ENCODE measurements around the gene SCCPDH.

The SCCPDH gene

DNA sequence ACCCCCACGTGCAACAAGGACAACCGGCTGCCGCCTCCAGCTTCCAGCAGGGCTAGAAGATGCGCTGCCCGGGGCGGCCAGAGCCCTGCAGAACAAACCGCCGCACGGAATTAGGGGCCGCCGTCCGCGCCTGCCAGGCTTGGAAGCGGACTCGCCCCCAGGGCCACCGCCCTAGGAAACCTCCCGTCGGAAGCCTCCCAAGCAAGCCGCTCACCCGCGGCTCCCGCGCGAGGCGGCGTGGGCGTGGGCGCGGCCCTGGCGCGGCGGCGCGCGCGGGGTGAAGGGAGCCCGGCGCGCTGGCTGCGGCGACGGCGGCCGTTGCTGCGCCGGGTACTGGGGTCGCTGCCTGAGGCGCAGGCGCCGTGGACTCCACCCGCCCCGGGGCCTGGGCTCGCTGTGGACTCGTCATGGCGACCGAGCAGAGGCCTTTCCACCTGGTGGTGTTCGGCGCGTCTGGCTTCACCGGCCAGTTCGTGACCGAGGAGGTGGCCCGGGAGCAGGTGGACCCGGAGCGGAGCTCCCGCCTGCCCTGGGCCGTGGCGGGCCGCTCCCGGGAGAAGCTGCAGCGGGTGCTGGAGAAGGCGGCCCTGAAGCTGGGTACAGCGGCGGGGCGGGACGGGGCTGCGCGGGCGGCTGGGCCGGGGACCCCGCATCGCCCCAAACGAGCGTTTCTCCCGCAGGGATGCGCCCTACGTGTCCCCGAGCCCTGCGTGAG is at the start of gene SCCPDH:
SCCPDH (plus strand) TSS at position 394 of the 715 bp plus-strand sequence; CDS start at position 408, 14 bp downstream.
- Mint-ChIP-seq H3K27ac (peak within 1 kb of the TSS; percentile 84), H3K36me3 (ENCODE audit: low read depth) (peaks cover 28% of the 10 kb centered on the region), H3K9me3 (peaks cover 6% of the 10 kb centered on the region), H3K4me3 (peak within 1 kb of the TSS; percentile 85), H3K4me1 (peaks cover 13% of the 10 kb centered on the region), H3K27me3 (no peaks in the 10 kb centered on the region)
- ATAC-seq (peak; percentile 99), DNase-seq (peak; percentile 81)

- H3K36me3 Mint-ChIP-seq (ENCODE audit: low read depth): no peaks in the 10 kb centered on the region
- ATAC-seq: no peak
- H3K27ac Mint-ChIP-seq: no peak overlapping the region
- no peaks in the 10 kb centered on the region for H3K27me3 Mint-ChIP-seq
- DNase-seq: no peak
- H3K9me3 Mint-ChIP-seq: peaks cover 6% of the 10 kb centered on the region
- H3K4me1 Mint-ChIP-seq: no peaks in the 10 kb centered on the region
- H3K4me3 Mint-ChIP-seq: no peak overlapping the region
Measured at GRCh38 chr1:246677842-246678241, 46.4 kb upstream of the SCCPDH start.

- H3K27me3 Mint-ChIP-seq: no peaks in the 10 kb centered on the region
- no peaks in the 10 kb centered on the region for H3K36me3 Mint-ChIP-seq (ENCODE audit: low read depth)
- H3K27ac Mint-ChIP-seq: no peak overlapping the region
- no peak overlapping the region for H3K4me3 Mint-ChIP-seq
- DNase-seq (no peak), ATAC-seq (no peak)
- peaks cover 6% of the 10 kb centered on the region for H3K9me3 Mint-ChIP-seq
- no peaks in the 10 kb centered on the region for H3K4me1 Mint-ChIP-seq
Measured at GRCh38 chr1:246678816-246679793, 45.1 kb upstream of the SCCPDH start.

DNA sequence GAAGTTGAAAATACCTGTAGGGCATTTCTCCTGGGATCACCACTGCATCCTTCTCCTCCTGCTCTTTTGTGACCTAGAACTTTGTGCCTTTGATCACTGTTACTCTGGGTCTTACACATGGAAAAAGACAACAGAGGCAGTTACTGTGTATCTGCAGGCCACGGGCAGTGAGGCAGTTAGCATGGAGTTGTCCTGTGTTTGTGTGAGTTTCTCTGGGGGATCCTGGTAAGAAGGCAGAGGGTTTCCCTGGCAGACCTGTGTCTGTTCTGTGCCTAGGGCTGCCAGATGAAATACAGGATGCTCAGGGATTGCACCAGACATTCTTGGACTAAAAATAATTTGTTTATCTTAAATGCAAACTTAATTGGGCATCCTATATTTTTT is 44.4 kb upstream of the SCCPDH start:
- no peak for ATAC-seq
- H3K27me3 Mint-ChIP-seq: no peaks in the 10 kb centered on the region
- no peaks in the 10 kb centered on the region for H3K36me3 Mint-ChIP-seq (ENCODE audit: low read depth)
- DNase-seq: no peak
- H3K4me1 Mint-ChIP-seq: no peaks in the 10 kb centered on the region
- H3K27ac Mint-ChIP-seq: no peak overlapping the region
- no peak overlapping the region for H3K4me3 Mint-ChIP-seq
- peaks cover 6% of the 10 kb centered on the region for H3K9me3 Mint-ChIP-seq

DNA sequence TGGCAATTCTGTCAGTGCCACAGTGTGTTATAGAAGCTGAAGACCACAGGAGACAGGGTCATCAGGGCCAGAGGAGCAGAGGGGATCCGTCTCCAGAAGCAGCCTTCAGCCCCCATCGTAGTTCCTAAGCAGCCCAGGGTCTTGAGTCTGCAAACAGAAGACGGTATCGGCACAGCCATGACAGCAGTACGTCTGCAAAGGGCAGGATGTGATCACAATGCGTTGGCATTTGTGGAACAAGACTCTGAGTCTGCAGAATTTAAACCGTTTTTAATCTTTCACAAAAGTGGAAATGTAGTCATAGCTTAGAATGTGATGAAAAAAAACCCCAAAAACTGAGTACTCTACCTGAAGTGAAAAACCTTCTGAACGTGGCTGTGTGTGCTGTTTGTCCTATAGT is 44.0 kb upstream of the SCCPDH start:
- Mint-ChIP-seq H3K36me3 (ENCODE audit: low read depth) (no peaks in the 10 kb centered on the region), H3K9me3 (peaks cover 2% of the 10 kb centered on the region), H3K27me3 (no peaks in the 10 kb centered on the region), H3K4me1 (no peaks in the 10 kb centered on the region), H3K27ac (no peak overlapping the region), H3K4me3 (no peak overlapping the region)
- DNase-seq (no peak), ATAC-seq (no peak)

- no peak for DNase-seq
- Mint-ChIP-seq H3K36me3 (ENCODE audit: low read depth) (no peaks in the 10 kb centered on the region), H3K4me3 (no peak overlapping the region)
Measured at GRCh38 chr1:246680696-246681130, 43.5 kb upstream of the SCCPDH start.

DNA sequence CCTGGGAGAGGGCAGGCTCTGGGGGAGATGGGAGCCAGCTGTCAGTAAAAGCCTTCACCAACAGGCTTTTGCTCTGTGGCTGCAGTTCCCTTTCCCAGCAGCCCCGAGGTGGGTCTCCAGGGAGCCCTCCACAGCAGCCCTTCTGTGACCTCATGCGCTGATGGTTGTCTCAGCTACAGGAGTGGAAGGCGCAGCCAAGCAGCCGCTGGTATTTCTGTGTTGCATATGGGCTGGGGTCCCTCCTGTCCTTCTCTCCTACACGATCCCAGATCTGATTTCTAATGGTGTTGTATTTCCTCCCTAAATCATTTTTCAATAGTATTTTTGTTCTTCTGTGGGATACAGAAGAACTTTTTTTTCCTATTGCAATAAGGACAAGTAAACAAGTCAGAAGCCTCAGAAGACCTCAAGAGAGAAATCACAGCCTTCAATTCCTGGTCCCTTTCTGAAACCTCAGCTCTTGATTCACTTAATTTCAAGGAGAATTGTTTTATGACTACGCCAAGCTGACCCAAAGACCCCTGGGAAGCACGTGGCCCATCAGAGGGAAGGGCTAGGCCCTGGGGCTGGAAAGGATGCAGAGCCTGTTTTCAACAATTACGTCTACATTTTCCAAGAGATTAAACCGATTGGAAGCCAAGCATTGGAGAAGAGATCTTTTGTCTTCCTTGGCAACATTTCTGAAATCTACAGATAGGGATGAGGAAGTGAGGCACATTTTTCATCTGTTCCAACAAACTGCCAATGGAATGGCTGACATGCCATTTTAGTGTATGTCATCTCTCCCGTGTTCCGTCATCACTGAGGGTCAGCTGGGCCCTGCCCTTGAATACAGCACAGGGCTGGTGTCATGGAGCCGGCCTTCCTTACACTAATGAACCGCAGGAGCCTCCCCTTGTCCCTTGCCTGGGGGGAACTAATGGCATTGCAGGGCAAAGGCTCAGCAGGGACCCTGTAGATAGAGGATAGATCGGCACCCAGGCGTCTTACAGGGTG is 42.0 kb upstream of the SCCPDH start:
- DNase-seq: no peak
- Mint-ChIP-seq H3K27ac (no peak overlapping the region), H3K4me1 (no peaks in the 10 kb centered on the region)

More at GRCh38 chr1:246680696-246681130, 43.5 kb upstream of the SCCPDH start:
- H3K27ac Mint-ChIP-seq: no peak overlapping the region
- H3K27me3 Mint-ChIP-seq: no peaks in the 10 kb centered on the region
- no peak for ATAC-seq
- no peaks in the 10 kb centered on the region for H3K4me1 Mint-ChIP-seq
- no peaks in the 10 kb centered on the region for H3K9me3 Mint-ChIP-seq

DNA sequence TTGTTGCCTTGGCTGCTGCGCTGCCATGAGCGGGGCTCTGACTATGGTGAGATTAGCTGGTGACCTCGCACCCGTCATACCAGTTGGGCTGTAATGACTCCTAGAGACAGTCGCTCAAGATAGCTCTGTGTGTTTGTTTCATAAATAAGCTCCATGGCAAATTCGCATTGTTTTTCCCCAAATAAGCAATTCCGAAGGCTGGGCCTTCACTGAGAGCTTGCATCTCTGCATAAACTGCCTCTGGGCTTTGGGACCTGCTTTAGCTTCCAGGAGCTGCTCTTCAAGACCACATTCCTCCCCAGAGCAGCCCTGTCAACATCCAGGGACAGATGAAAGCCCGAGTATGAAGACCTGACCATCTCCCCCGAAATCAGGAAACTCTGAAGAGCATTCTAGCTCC is 40.7 kb upstream of the SCCPDH start:
- Mint-ChIP-seq H3K27me3 (no peaks in the 10 kb centered on the region), H3K9me3 (no peaks in the 10 kb centered on the region), H3K4me3 (no peak overlapping the region), H3K4me1 (no peaks in the 10 kb centered on the region), H3K27ac (no peak overlapping the region), H3K36me3 (ENCODE audit: low read depth) (no peaks in the 10 kb centered on the region)
- ATAC-seq (no peak), DNase-seq (no peak)

More for the DNA sequence above, 42.0 kb upstream of the SCCPDH start:
- no peak for ATAC-seq
- Mint-ChIP-seq H3K9me3 (no peaks in the 10 kb centered on the region), H3K27me3 (no peaks in the 10 kb centered on the region), H3K36me3 (ENCODE audit: low read depth) (no peaks in the 10 kb centered on the region), H3K4me3 (no peak overlapping the region)

GRCh38 chr1:246687002-246687401 is 37.2 kb upstream of the SCCPDH start:
- no peak for ATAC-seq

GRCh38 chr1:246689409-246690008 is 34.7 kb upstream of the SCCPDH start:
- ATAC-seq: peak; percentile 94
- no peak overlapping the region for H3K4me3 Mint-ChIP-seq
- H3K27me3 Mint-ChIP-seq: no peaks in the 10 kb centered on the region
- DNase-seq: peak; percentile 45
- no peak overlapping the region for H3K27ac Mint-ChIP-seq
- H3K4me1 Mint-ChIP-seq: peaks cover 2% of the 10 kb centered on the region
- H3K36me3 Mint-ChIP-seq (ENCODE audit: low read depth): no peaks in the 10 kb centered on the region
- peaks cover 2% of the 10 kb centered on the region for H3K9me3 Mint-ChIP-seq

More at GRCh38 chr1:246687002-246687401, 37.2 kb upstream of the SCCPDH start:
- Mint-ChIP-seq H3K9me3 (no peaks in the 10 kb centered on the region), H3K36me3 (ENCODE audit: low read depth) (no peaks in the 10 kb centered on the region), H3K27me3 (no peaks in the 10 kb centered on the region), H3K4me3 (no peak overlapping the region), H3K27ac (no peak overlapping the region), H3K4me1 (peaks cover 2% of the 10 kb centered on the region)
- DNase-seq: no peak

DNA sequence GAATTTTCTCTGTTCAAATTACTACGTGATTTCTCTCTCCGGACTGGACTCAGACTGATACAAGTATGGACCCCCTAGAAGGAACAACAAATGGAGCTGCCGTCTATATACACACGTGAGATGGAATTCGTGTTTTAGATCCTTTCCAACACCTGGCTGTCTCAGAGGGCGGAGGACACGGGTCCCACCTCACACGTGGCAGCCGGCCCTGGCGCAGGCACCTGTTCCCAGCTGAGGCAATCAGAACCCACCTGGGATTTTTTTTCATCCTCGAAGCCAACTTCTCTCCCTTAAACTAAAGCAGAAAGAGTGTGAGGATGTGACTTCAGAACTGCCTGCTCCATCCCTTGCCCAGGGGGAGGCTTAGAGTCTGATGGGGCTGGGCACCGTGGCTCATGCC is 34.1 kb upstream of the SCCPDH start:
- no peak for ATAC-seq
- peaks cover 6% of the 10 kb centered on the region for H3K9me3 Mint-ChIP-seq
- no peaks in the 10 kb centered on the region for H3K27me3 Mint-ChIP-seq
- no peak for DNase-seq
- H3K4me1 Mint-ChIP-seq: peaks cover 2% of the 10 kb centered on the region
- no peak overlapping the region for H3K27ac Mint-ChIP-seq
- H3K36me3 Mint-ChIP-seq (ENCODE audit: low read depth): no peaks in the 10 kb centered on the region
- H3K4me3 Mint-ChIP-seq: no peak overlapping the region

DNA sequence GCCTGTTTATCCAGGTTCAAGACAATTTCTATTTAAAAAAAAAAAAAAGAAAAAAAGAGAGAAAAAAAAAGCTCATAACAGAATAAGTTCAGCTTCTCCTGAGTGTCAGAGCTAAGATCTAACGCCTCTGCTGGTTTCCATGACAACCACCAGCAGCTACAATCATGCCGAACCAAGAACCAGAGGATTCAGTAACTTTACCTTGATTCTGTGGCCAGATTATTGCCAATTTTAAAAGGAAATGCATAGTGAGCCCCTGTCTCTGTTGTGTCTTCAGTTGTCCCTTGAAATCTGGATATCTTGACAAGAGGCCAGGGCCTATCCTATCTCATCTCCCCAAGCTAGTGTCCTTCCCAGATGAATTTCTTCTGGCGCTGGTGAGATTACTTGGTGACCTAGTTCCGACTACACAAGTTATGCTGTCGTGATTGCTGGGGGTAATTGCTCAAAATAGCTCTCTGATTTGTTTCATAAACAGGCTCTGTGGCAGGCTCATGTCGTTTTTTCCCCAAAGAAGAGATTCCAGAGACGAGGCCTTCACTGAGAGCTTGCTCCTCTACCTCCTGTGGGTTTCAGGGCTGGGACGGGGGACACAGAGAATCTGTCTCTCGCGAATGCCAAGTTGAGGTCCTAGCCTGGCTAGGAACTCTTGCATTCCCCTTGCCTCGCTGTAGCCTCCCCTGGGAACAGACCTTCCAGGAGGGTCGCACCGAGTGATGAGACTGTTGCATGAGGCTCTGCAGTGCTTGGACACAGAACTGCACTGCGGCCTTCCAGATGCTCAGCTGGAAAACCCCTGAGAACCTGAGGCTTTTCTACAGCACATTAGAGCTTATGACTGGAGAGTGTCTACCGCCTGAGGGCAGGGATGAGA is 32.4 kb upstream of the SCCPDH start:
- no peak overlapping the region for H3K4me3 Mint-ChIP-seq
- H3K4me1 Mint-ChIP-seq: peaks cover 2% of the 10 kb centered on the region
- no peak for DNase-seq
- no peak for ATAC-seq
- H3K36me3 Mint-ChIP-seq (ENCODE audit: low read depth): no peaks in the 10 kb centered on the region
- H3K9me3 Mint-ChIP-seq: peaks cover 6% of the 10 kb centered on the region
- H3K27ac Mint-ChIP-seq: no peak overlapping the region
- no peaks in the 10 kb centered on the region for H3K27me3 Mint-ChIP-seq
